HG03439 (cell line): Measurements from ENCODE around the gene KIAA1217.

Source experiments
- ATAC-seq: cut with Tn5 transposase; IDR thresholded peaks from one replicate; pipeline ENCODE4 v1.9.1; 2021; ENCODE audit warnings: mild to moderate bottlenecking, moderate library complexity; ENCODE audit not compliant: unreplicated experiment

KIAA1217 gene

GRCh38 chr10:24288581-24288980 is 79.6 kb downstream of the KIAA1217 start:
- ATAC-seq, result no peak

- ATAC-seq, result no peak
Observed at GRCh38 chr10:24289235-24289634, 80.3 kb downstream of the KIAA1217 start.

- no peak for ATAC-seq
Observed at GRCh38 chr10:24292304-24293293, 83.7 kb downstream of the KIAA1217 start.

GRCh38 chr10:24299578-24300260 is 90.8 kb downstream of the KIAA1217 start:
- ATAC-seq, result no peak

GRCh38 chr10:24303522-24304310 is 94.8 kb downstream of the KIAA1217 start:
- ATAC-seq, result no peak

- ATAC-seq, result no peak
Observed at GRCh38 chr10:24305551-24306506, 96.9 kb downstream of the KIAA1217 start.

GRCh38 chr10:24306507-24306875 is 97.6 kb downstream of the KIAA1217 start:
- ATAC-seq, result no peak

- ATAC-seq, result no peak
Observed at GRCh38 chr10:24307116-24307515, 98.2 kb downstream of the KIAA1217 start.

GRCh38 chr10:24307696-24308485 is 99.0 kb downstream of the KIAA1217 start:
- ATAC-seq, result no peak

- no peak for ATAC-seq
Observed at GRCh38 chr10:24310104-24310503, 101.2 kb downstream of the KIAA1217 start.

GRCh38 chr10:24311888-24312287 is 103.0 kb downstream of the KIAA1217 start:
- no peak for ATAC-seq

- no peak for ATAC-seq
Observed at GRCh38 chr10:24313283-24313682, 104.3 kb downstream of the KIAA1217 start.

- ATAC-seq, result no peak
Observed at GRCh38 chr10:24315211-24315610, 106.3 kb downstream of the KIAA1217 start.

- ATAC-seq, result no peak
Observed at GRCh38 chr10:24318517-24318916, 109.6 kb downstream of the KIAA1217 start.

GRCh38 chr10:24320373-24320772 is 111.4 kb downstream of the KIAA1217 start:
- no peak for ATAC-seq

- no peak for ATAC-seq
Observed at GRCh38 chr10:24324651-24325050, 115.7 kb downstream of the KIAA1217 start.

GRCh38 chr10:24331457-24331856 is 122.5 kb downstream of the KIAA1217 start:
- no peak for ATAC-seq

- ATAC-seq, result no peak
Observed at GRCh38 chr10:24333736-24334135, 124.8 kb downstream of the KIAA1217 start.

- ATAC-seq, result no peak
Observed at GRCh38 chr10:24334279-24334939, 125.5 kb downstream of the KIAA1217 start.
